GM12878 (cell line): Measurements from ENCODE around the gene PLXDC1. TPM values are rescaled to one million over a fixed set of nuclear protein-coding genes. Genes with fewer than 3 reads are reported as not detected.

Source experiments
- ATAC-seq: fragments of 200-7000 bp; cut with Tn5 transposase; 3 replicates; pipeline ENCODE4 v1.9.1; 2020; ENCODE audit warnings: mild to moderate bottlenecking, moderate library complexity
- BruUV-seq: library from RNA; stranded (reverse); fragments of 400-500 nt; replicated peaks from 2 replicates; lab custom pipeline; 2021; lab: Mats Ljungman, UMichigan
- CTCF ChIA-PET: fragments of 300-600 bp; sonication (Branson Sonifier 250); formaldehyde crosslinking; extraction: SDS; loops from one replicate; lab custom pipeline; 2021; ENCODE audit warnings: inconsistent platforms; lab: Yijun Ruan, JAX
- POLR2A ChIA-PET: fragments of 350-600 bp; formaldehyde crosslinking; extraction: SDS; loops from one replicate; lab custom pipeline; 2021; ENCODE audit warnings: inconsistent platforms; lab: Charles Lee
- RAD21 ChIA-PET: fragments of 300-600 bp; sonication (Branson Sonifier 250); formaldehyde crosslinking; loops from one replicate; lab custom pipeline; 2023; ENCODE audit warnings: antibody characterized with exemption; ENCODE audit not compliant: unreplicated experiment; lab: Charles Lee
- SMC1A ChIA-PET: fragments of 300-600 bp; sonication (Branson Sonifier 250); formaldehyde crosslinking; loops from one replicate; lab custom pipeline; 2023; ENCODE audit not compliant: unreplicated experiment, uncharacterized antibody; lab: Charles Lee
- DNase-seq: peaks from one replicate; pipeline ENCODE4 v3.0.0-alpha.2; 2011; ENCODE audit warnings: low read depth, low spot score
- FAIRE-seq: peaks from 3 replicates; lab custom pipeline; 2011; peaks lifted over from hg19 to GRCh38; lab: Jason Lieb, UNC
- H2AFZ ChIP-seq: 2 replicates; pipeline ENCODE4 v1.6.0; 2011; ENCODE audit warnings: low read depth, low read length, control low read depth; ENCODE audit not compliant: control insufficient read depth
- H3K27ac ChIP-seq: 2 replicates; pipeline ENCODE4 v1.5.1; 2011; ENCODE audit warnings: control low read depth; ENCODE audit not compliant: control insufficient read depth, insufficient read depth
- H3K27me3 ChIP-seq, 2 experiments: replicated peaks in 1 of 2; 2 replicates each; pipeline versions ENCODE4 v1.6.0 to v1.6.1; 2011; ENCODE audit warnings: low read length in 1 of 2; ENCODE audit not compliant: control insufficient read depth in 2 of 2, insufficient read depth in 2 of 2
- H3K36me3 ChIP-seq, 2 experiments: 2 replicates each; pipeline ENCODE4 v1.5.1; 2011; ENCODE audit warnings: low read length in 1 of 2; ENCODE audit not compliant: control insufficient read depth in 2 of 2, insufficient read depth in 2 of 2
- H3K4me1 ChIP-seq: 2 replicates; pipeline ENCODE4 v1.6.1; 2011; ENCODE audit warnings: mild to moderate bottlenecking, low read length, moderate library complexity, mixed read lengths; ENCODE audit not compliant: control insufficient read depth, insufficient read depth
- H3K4me2 ChIP-seq: 2 replicates; pipeline ENCODE4 v1.6.0; 2011; ENCODE audit warnings: control low read depth; ENCODE audit not compliant: control insufficient read depth, insufficient read depth
- H3K4me3 ChIP-seq: fragments of 200-600 bp; sonication (generic); 2 replicates; pipeline ENCODE4 v1.5.1; 2016
- H3K79me2 ChIP-seq: 2 replicates; pipeline ENCODE4 v1.6.0; 2011; ENCODE audit warnings: low read length; ENCODE audit not compliant: control insufficient read depth, insufficient read depth
- H3K9ac ChIP-seq: 2 replicates; pipeline ENCODE4 v1.8.0; 2011; ENCODE audit warnings: low read length, control low read depth, mixed read lengths; ENCODE audit not compliant: control insufficient read depth, insufficient read depth
- H3K9me3 ChIP-seq: replicated peaks from 3 replicates; pipeline ENCODE4 v1.5.1; 2011; ENCODE audit warnings: mild to moderate bottlenecking, low read length; ENCODE audit not compliant: control insufficient read depth, insufficient read depth
- H4K20me1 ChIP-seq: 2 replicates; pipeline ENCODE4 v1.6.0; 2011; ENCODE audit not compliant: control insufficient read depth, insufficient read depth
- BCL3 ChIP-seq: IDR thresholded peaks from 2 replicates; pipeline ENCODE4 v1.6.1; 2011; ENCODE audit warnings: borderline replicate concordance, low read depth, mild to moderate bottlenecking, moderate library complexity, low read length; ENCODE audit not compliant: insufficient read depth, poor library complexity, severe bottlenecking
- E4F1 ChIP-seq: fragments of 450-650 bp; IDR thresholded peaks from 2 replicates; pipeline ENCODE4 v1.6.1; 2018; ENCODE audit warnings: borderline replicate concordance, mild to moderate bottlenecking; ENCODE audit not compliant: partially characterized antibody
- EED ChIP-seq: sonication (generic); IDR thresholded peaks from 2 replicates; pipeline ENCODE4 v1.6.1; 2016; ENCODE audit warnings: antibody characterized with exemption, low read depth
- EZH2 ChIP-seq: IDR thresholded peaks from 2 replicates; pipeline ENCODE4 v1.6.1; 2012; ENCODE audit warnings: low read depth, mild to moderate bottlenecking, control low read depth, inconsistent platforms, low read length, borderline replicate concordance; ENCODE audit not compliant: control insufficient read depth
- HDAC2 ChIP-seq: fragments of 200-600 bp; sonication (generic); IDR thresholded peaks from 2 replicates; pipeline ENCODE4 v1.6.1; 2017
- IKZF1 ChIP-seq: fragments of 450-650 bp; conservative IDR thresholded peaks from 2 replicates; pipeline ENCODE4 v1.6.1; 2017; ENCODE audit warnings: antibody characterized with exemption, mild to moderate bottlenecking
- KAT2A ChIP-seq: conservative IDR thresholded peaks from 2 replicates; pipeline ENCODE4 v1.6.1; 2011; ENCODE audit warnings: low read depth, low read length; ENCODE audit not compliant: control insufficient read depth
- NR2F1 ChIP-seq: fragments of 450-650 bp; conservative IDR thresholded peaks from 2 replicates; pipeline ENCODE4 v1.6.1; 2017; ENCODE audit warnings: mild to moderate bottlenecking
- RAD21 ChIP-seq: IDR thresholded peaks from 2 replicates; pipeline ENCODE4 v1.6.1; 2011; ENCODE audit warnings: mild to moderate bottlenecking, low read depth, low read length, moderate library complexity; ENCODE audit not compliant: insufficient read depth
- RB1 ChIP-seq: fragments of 450-650 bp; formaldehyde crosslinking; IDR thresholded peaks from 2 replicates; pipeline ENCODE4 v1.6.1; 2017; ENCODE audit warnings: mild to moderate bottlenecking, borderline replicate concordance
- RELA ChIP-seq: fragments of 450-650 bp; IDR thresholded peaks from 2 replicates; pipeline ENCODE4 v1.8.0; 2014; ENCODE audit warnings: borderline replicate concordance; ENCODE audit not compliant: partially characterized antibody
- SREBF2 ChIP-seq: IDR thresholded peaks from 2 replicates; pipeline ENCODE4 v1.6.1; 2012; ENCODE audit warnings: mild to moderate bottlenecking, low read length
- WRNIP1 ChIP-seq: IDR thresholded peaks from 2 replicates; pipeline ENCODE4 v1.6.1; 2011; ENCODE audit warnings: low read depth, low read length, improper control_type of control experiment, borderline replicate concordance
- YBX1 ChIP-seq: fragments of 450-650 bp; IDR thresholded peaks from 2 replicates; pipeline ENCODE4 v1.6.1; 2016; ENCODE audit warnings: antibody characterized with exemption
- WGBS: methylation state at CpG from one replicate; pipeline ENCODE4 v1.1.6; 2016; ENCODE audit warnings: low lambda C conversion rate; ENCODE audit not compliant: insufficient replicate concordance, insufficient coverage; ENCODE audit errors: missing lambda C conversion rate; 5-methylcytosine and 5-hydroxymethylcytosine counted together
- in situ Hi-C: fragments of 300-500 bp; cut with MboI; formaldehyde crosslinking; loops from 9 replicates; pipeline ENCODE4 v1.14.3; 2018; ENCODE audit warnings: mixed read lengths
- intact Hi-C: fragments of 100-400 bp; cut with micrococcal nuclease; formaldehyde crosslinking; loops from one replicate; pipeline ENCODE4 v1.14.2; 2022; ENCODE audit not compliant: unreplicated experiment
- polyA plus RNA-seq, 11 experiments: library from polyadenylated mRNA; depleted of rRNA in 4 of 11; unstranded in 6 of 11; stranded (reverse) in 5 of 11; fragments of >200 nt; fragmentation: Nextera tagmentation in 4 of 11; fragmentation: Illumina TruSeq in 1 of 11; extraction: Ambion mirVana in 4 of 11; extraction: Trizol in 1 of 11; gene quantifications; 1 replicate in 1 of 11; 2 replicates in 10 of 11; pipeline versions ENCODE4 v1.2.1 to v1.2.3, GENCODE V29; 2011 to 2016; ENCODE audit warnings: inconsistent platforms in 2 of 11, missing spikeins in 2 of 11, low read depth in 1 of 11
- total RNA-seq, 4 experiments: library from RNA; depleted of rRNA in 3 of 4; stranded (reverse); fragments of >200 nt in 3 of 4; fragmentation: Illumina TruSeq in 1 of 4; extraction: Trizol in 1 of 4; gene quantifications; 2 replicates each; pipeline versions ENCODE4 v1.2.1 to v1.2.3, GENCODE V29; 2013 to 2021
- TF ChIP-seq, protein P1 (sequence below): IDR thresholded peaks from 2 replicates; pipeline ENCODE4 v1.6.1; 2011; ENCODE audit warnings: low read depth, low read length, improper control_type of control experiment, borderline replicate concordance

The PLXDC1 gene
- total and polyA plus RNA-seq, 10 of the 15 experiments (the other 5 are each of a cell fraction or from before 2014, with no cell fraction given), result 0.03 to 0.30 (median 0.22) TPM; not detected in 7

DNA sequence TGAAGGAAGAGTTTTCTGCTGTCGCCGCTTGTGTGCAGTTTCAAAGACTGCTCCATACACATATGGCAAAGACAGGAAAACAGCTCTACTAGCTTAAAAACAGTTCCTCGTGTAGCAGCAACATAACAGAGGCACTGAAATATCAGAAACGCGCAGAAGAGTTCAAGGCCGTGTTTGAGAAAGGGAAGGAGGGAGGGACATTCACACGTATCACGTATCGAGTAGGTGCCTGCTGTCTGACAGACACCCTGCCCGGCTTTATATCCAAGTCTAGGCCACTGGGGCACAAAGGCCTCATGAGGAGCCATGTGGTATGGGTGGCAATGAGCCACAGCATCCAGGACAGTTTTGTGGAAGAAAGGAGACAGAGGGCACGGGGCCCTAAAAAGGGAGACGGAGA, 50.3 kb downstream of the PLXDC1 start:
- in situ Hi-C loops (no loop called here), intact Hi-C loops (no loop called here)
- Histone ChIP-seq H4K20me1 (no peaks in the 10 kb centered on the region), H3K79me2 (no peaks in the 10 kb centered on the region), H2AFZ (no peak overlapping the region), H3K27me3 (peaks cover 0 to 4% of the 10 kb centered on the region in 2 experiments; a peak in 2 of 4 replicates), H3K4me2 (no peak overlapping the region), H3K4me3 (no peak overlapping the region), H3K9ac (no peak overlapping the region), H3K4me1 (peaks cover 13% of the 10 kb centered on the region), H3K9me3 (no peaks in the 10 kb centered on the region; the same call in 2 of the 3 replicates), H3K27ac (no peak overlapping the region), H3K36me3 (no peaks in the 10 kb centered on the region)
- POLR2A ChIA-PET, result no interaction called here
- BruUV-seq, result no TSS peak
- DNase-seq (no peak), ATAC-seq (no peak), FAIRE-seq (no peak)
- RAD21 ChIA-PET, result interaction anchor here (0.6 to 1.6 kb wide), 2 partner anchors 143 to 611 kb away, joined by 3 read pairs; no protein-coding TSS in a partner anchor
- no peak for TF ChIP-seq IKZF1
- TF ChIP-seq BCL3, result no peak
- TF ChIP-seq KAT2A, result no peak
- TF ChIP-seq RELA, result no peak
- no peak for TF ChIP-seq WRNIP1
- TF ChIP-seq EED, result no peak
- no peak for TF ChIP-seq RB1
- TF ChIP-seq, protein P1, sequence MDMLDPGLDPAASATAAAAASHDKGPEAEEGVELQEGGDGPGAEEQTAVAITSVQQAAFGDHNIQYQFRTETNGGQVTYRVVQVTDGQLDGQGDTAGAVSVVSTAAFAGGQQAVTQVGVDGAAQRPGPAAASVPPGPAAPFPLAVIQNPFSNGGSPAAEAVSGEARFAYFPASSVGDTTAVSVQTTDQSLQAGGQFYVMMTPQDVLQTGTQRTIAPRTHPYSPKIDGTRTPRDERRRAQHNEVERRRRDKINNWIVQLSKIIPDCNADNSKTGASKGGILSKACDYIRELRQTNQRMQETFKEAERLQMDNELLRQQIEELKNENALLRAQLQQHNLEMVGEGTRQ, result no peak
- TF ChIP-seq E4F1, result no peak
- no peak for TF ChIP-seq YBX1
- TF ChIP-seq NR2F1, result no peak
- no peak for TF ChIP-seq HDAC2
- no peak for TF ChIP-seq SREBF2
- no peak for TF ChIP-seq RAD21
- no peak for TF ChIP-seq EZH2
- SMC1A ChIA-PET, result no interaction called here
- 86% methylated on average over 12 of the region's 12 CpGs for WGBS
- CTCF ChIA-PET, result interaction anchor here (1.3 kb wide), 1 partner anchor 52 kb away, joined by 5 read pairs; no protein-coding TSS in a partner anchor
